Hepatocyte (in vitro differentiated cells): ENCODE data around the gene SESN3.

Experiments used
- CTCF ChIP-seq: fragments of 200-600 bp; sonication (generic); IDR thresholded peaks from 2 replicates; pipeline ENCODE4 v1.5.1; 2016; ENCODE audit warnings: antibody characterized with exemption, mild to moderate bottlenecking; ENCODE audit not compliant: poor library complexity
- EZH2 ChIP-seq: fragments of 200-600 bp; sonication (generic); IDR thresholded peaks from 2 replicates; pipeline ENCODE4 v1.6.1; 2016; ENCODE audit warnings: antibody characterized with exemption, mild to moderate bottlenecking, borderline replicate concordance

GRCh38 chr11:95247883-95248282 is 16.9 kb upstream of the SESN3 start:
- TF ChIP-seq EZH2 (no peak), CTCF (no peak)
